Measurements from ENCODE around the gene BDKRB2. TPM values are rescaled to one million over a fixed set of nuclear protein-coding genes. Genes with fewer than 3 reads are reported as not detected.

Gene BDKRB2
- polyA plus RNA-seq, 1 donor from 2014 or later: not detected

- no peaks in the 10 kb centered on the region for H3K9me3 ChIP-seq (ENCODE audit: low read length)
- no peaks in the 10 kb centered on the region for H3K9me2 ChIP-seq (ENCODE audit: insufficient read depth, low read length)
- H3K36me3 ChIP-seq (ENCODE audit: insufficient read depth, low read length): no peaks in the 10 kb centered on the region
- H3K4me2 ChIP-seq (ENCODE audit: low read length): no peak overlapping the region
- H3F3A ChIP-seq (ENCODE audit: insufficient read depth, low read length, poor library complexity, severe bottlenecking): no peaks in the 10 kb centered on the region
- no peak overlapping the region for H3K9ac ChIP-seq (ENCODE audit: low read length)
- no peaks in the 10 kb centered on the region for H3K27me3 ChIP-seq (ENCODE audit: insufficient read depth, low read depth, low read length)
- no peak overlapping the region for H3K27ac ChIP-seq (ENCODE audit: low read length)
- no peak overlapping the region for H2AFZ ChIP-seq (ENCODE audit: low read depth, low read length)
- no peaks in the 10 kb centered on the region for H4K20me1 ChIP-seq (ENCODE audit: insufficient read depth)
- TF ChIP-seq, protein P1, sequence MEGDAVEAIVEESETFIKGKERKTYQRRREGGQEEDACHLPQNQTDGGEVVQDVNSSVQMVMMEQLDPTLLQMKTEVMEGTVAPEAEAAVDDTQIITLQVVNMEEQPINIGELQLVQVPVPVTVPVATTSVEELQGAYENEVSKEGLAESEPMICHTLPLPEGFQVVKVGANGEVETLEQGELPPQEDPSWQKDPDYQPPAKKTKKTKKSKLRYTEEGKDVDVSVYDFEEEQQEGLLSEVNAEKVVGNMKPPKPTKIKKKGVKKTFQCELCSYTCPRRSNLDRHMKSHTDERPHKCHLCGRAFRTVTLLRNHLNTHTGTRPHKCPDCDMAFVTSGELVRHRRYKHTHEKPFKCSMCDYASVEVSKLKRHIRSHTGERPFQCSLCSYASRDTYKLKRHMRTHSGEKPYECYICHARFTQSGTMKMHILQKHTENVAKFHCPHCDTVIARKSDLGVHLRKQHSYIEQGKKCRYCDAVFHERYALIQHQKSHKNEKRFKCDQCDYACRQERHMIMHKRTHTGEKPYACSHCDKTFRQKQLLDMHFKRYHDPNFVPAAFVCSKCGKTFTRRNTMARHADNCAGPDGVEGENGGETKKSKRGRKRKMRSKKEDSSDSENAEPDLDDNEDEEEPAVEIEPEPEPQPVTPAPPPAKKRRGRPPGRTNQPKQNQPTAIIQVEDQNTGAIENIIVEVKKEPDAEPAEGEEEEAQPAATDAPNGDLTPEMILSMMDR (IDR thresholded peaks at IDR 0.05; ENCODE audit: poor library complexity, severe bottlenecking): no peak
- no peak for TF ChIP-seq MXI1 (conservative IDR thresholded peaks at IDR 0.05; ENCODE audit: poor library complexity, severe bottlenecking)
- no peak for TF ChIP-seq EZH2 (IDR thresholded peaks at IDR 0.05; ENCODE audit: borderline replicate concordance, insufficient read depth, low read length, poor library complexity, severe bottlenecking)
- no peak for TF ChIP-seq POLR2AphosphoS5 (IDR thresholded peaks at IDR 0.05)
- no peak for TF ChIP-seq EP300 (conservative IDR thresholded peaks at IDR 0.05; ENCODE audit: poor library complexity, severe bottlenecking)
- TF ChIP-seq RAD21 (conservative IDR thresholded peaks at IDR 0.05): no peak
- no peak for TF ChIP-seq TAF1 (IDR thresholded peaks at IDR 0.05; ENCODE audit: low read depth)
- TF ChIP-seq, protein P2, sequence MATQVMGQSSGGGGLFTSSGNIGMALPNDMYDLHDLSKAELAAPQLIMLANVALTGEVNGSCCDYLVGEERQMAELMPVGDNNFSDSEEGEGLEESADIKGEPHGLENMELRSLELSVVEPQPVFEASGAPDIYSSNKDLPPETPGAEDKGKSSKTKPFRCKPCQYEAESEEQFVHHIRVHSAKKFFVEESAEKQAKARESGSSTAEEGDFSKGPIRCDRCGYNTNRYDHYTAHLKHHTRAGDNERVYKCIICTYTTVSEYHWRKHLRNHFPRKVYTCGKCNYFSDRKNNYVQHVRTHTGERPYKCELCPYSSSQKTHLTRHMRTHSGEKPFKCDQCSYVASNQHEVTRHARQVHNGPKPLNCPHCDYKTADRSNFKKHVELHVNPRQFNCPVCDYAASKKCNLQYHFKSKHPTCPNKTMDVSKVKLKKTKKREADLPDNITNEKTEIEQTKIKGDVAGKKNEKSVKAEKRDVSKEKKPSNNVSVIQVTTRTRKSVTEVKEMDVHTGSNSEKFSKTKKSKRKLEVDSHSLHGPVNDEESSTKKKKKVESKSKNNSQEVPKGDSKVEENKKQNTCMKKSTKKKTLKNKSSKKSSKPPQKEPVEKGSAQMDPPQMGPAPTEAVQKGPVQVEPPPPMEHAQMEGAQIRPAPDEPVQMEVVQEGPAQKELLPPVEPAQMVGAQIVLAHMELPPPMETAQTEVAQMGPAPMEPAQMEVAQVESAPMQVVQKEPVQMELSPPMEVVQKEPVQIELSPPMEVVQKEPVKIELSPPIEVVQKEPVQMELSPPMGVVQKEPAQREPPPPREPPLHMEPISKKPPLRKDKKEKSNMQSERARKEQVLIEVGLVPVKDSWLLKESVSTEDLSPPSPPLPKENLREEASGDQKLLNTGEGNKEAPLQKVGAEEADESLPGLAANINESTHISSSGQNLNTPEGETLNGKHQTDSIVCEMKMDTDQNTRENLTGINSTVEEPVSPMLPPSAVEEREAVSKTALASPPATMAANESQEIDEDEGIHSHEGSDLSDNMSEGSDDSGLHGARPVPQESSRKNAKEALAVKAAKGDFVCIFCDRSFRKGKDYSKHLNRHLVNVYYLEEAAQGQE (IDR thresholded peaks at IDR 0.05; ENCODE audit: borderline replicate concordance): no peak
- TF ChIP-seq SMC3 (conservative IDR thresholded peaks at IDR 0.05; ENCODE audit: poor library complexity): no peak
- no peaks in the 10 kb centered on the region for H3K79me2 ChIP-seq (replicated peaks; ENCODE audit: insufficient read depth, low read length)
- no peak overlapping the region for H3K4me3 ChIP-seq (ENCODE audit: low read length)
Measured at GRCh38 chr14:96245710-96246538, 41.3 kb downstream of the BDKRB2 start.

DNA sequence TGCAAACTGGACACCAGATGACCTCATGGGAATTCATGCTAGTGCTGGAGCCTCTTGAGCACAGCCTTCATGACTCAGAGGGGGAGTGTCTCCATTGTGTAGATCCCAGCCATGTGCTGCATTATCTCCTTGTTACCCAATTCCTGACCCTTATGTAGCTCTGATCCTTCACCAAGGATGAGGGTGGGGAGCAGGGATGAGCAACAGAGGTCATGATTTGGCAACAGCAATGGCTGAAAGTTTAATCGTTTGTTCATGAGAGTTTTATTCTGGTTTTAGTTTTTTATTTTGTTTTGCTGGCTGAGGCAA is 41.9 kb downstream of the BDKRB2 start:
- H3K9me3 ChIP-seq (ENCODE audit: low read length): no peaks in the 10 kb centered on the region
- H3K4me2 ChIP-seq (ENCODE audit: low read length): no peak overlapping the region
- no peak overlapping the region for H3K4me3 ChIP-seq (ENCODE audit: low read length)
- no peaks in the 10 kb centered on the region for H3K36me3 ChIP-seq (ENCODE audit: insufficient read depth, low read length)
- H2AFZ ChIP-seq (ENCODE audit: low read depth, low read length): no peak overlapping the region
- H3K9ac ChIP-seq (ENCODE audit: low read length): no peak overlapping the region
- no peaks in the 10 kb centered on the region for H4K20me1 ChIP-seq (ENCODE audit: insufficient read depth)
- H3F3A ChIP-seq (ENCODE audit: insufficient read depth, low read length, poor library complexity, severe bottlenecking): no peaks in the 10 kb centered on the region
- H3K79me2 ChIP-seq (replicated peaks; ENCODE audit: insufficient read depth, low read length): no peaks in the 10 kb centered on the region
- no peaks in the 10 kb centered on the region for H3K9me2 ChIP-seq (ENCODE audit: insufficient read depth, low read length)
- no peaks in the 10 kb centered on the region for H3K27me3 ChIP-seq (ENCODE audit: insufficient read depth, low read depth, low read length)
- TF ChIP-seq EZH2 (IDR thresholded peaks at IDR 0.05; ENCODE audit: borderline replicate concordance, insufficient read depth, low read length, poor library complexity, severe bottlenecking) (no peak), MXI1 (conservative IDR thresholded peaks at IDR 0.05; ENCODE audit: poor library complexity, severe bottlenecking) (no peak), RAD21 (conservative IDR thresholded peaks at IDR 0.05) (no peak), EP300 (conservative IDR thresholded peaks at IDR 0.05; ENCODE audit: poor library complexity, severe bottlenecking) (no peak), SMC3 (conservative IDR thresholded peaks at IDR 0.05; ENCODE audit: poor library complexity) (no peak), POLR2AphosphoS5 (IDR thresholded peaks at IDR 0.05) (no peak), TAF1 (IDR thresholded peaks at IDR 0.05; ENCODE audit: low read depth) (no peak)
- TF ChIP-seq, protein P2 (IDR thresholded peaks at IDR 0.05; ENCODE audit: borderline replicate concordance): no peak
- TF ChIP-seq, protein P1 (IDR thresholded peaks at IDR 0.05; ENCODE audit: poor library complexity, severe bottlenecking): no peak
- no peak overlapping the region for H3K27ac ChIP-seq (ENCODE audit: low read length)
